Fibroblast of skin of left quadriceps (primary cell): Measurements from ENCODE around the gene KXD1.

ENCODE experiments used
- DNase-seq, 2 experiments: peaks; one replicate each; pipeline ENCODE4 v3.0.0-alpha.2; 2013; ENCODE audit warnings: low read depth in 2 of 2

The KXD1 gene

DNA sequence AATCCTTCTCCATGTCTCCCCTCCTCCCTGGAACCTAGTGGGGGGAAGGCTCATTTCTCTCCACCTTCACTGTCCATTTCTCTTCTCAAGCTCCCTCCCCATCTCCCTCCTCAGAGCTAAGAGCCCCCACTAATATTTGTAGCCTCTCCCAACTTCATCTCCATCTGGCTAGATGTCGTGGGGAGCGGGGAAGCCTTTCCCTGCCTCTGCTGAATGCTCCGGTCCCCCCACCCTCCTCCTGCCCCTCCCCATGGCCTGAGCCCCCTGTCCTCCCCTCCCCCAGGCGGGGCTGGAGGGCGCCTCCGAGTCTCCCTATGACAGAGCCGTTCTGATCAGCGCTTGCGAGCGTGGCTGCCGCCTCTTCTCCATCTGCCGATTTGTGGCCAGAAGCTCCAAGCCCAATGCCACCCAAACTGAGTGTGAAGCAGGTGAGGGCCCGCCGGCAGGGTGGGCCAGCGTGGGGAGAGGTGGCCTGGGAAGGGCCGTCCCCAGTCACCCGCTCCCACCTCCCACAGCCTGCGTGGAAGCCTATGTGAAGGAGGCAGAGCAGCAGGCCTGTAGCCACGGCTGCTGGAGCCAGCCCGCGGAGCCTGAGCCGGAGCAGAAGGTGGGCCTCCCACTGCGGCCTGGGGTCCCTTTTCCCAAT is 56.0 kb downstream of the KXD1 start:
- no peak for DNase-seq

DNA sequence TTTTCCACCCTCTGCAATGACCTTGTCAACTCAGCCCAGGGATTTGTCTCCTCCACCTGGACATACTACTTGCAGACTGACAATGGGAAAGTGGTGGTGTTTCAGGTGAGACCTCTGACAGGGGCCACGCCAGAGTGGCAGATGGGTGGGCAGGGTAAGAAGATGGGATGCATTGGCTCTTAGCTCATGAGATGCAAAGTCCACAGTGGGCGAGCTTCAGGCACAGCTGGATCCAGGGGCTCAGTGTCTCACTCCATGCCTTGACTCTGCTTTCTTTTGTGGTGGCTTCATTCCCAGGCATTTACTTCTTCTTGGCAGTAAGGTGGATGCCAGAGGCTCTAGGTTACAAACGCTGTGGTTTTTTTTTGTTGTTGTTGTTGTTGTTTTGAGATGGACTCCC is 58.4 kb downstream of the KXD1 start:
- DNase-seq = no peak

DNA sequence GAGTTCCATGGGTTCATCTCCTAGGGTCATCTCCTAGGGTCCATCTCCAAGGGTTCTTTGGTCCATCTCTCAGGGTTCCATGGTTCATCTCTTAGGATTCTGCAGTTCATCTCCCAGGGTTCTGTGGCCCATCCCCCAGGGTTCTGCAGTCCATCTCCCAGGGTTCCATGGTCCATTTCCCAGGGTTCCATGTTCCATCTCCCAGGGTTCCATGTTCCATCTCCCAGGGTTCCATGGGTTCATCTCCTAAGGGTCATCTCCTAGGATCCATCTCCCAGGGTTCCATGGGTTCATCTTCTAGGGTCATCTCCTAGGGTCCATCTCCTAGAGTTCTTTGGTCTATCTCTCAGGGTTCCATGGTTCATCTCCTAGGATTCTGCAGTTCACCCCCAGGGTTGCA is 59.9 kb downstream of the KXD1 start:
- no peak for DNase-seq

DNA sequence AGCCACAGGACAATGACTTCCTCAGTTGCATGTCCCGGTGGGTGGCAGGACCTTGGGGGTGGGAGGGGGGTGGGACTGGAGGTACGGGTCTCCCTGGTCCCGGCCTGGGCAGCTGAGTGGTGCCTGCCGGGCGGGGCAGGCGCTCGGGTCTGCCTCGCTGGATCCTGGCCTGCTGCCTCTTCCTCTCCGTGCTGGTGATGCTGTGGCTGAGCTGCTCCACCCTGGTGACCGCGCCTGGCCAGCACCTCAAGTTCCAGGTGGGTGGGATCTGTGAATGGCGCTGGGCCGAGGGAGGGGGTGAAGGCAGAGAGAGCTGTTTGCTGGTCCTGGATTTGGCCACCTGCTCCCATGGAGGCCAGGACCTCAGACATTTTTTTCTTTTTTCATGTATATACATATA is 60.6 kb downstream of the KXD1 start:
- no peak for DNase-seq
